NCI-H146 (cell line): ENCODE results near the gene UBASH3A.
"Not testable (repeated sequence)": the region's sequence is repeated elsewhere in the genome, so short reads cannot be mapped to it uniquely, and the experiment has no call there.

Experiments
- DNase-seq: peaks from one replicate; lab custom pipeline; 2025; lab: John Stamatoyannopoulos, UW

UBASH3A gene

DNA sequence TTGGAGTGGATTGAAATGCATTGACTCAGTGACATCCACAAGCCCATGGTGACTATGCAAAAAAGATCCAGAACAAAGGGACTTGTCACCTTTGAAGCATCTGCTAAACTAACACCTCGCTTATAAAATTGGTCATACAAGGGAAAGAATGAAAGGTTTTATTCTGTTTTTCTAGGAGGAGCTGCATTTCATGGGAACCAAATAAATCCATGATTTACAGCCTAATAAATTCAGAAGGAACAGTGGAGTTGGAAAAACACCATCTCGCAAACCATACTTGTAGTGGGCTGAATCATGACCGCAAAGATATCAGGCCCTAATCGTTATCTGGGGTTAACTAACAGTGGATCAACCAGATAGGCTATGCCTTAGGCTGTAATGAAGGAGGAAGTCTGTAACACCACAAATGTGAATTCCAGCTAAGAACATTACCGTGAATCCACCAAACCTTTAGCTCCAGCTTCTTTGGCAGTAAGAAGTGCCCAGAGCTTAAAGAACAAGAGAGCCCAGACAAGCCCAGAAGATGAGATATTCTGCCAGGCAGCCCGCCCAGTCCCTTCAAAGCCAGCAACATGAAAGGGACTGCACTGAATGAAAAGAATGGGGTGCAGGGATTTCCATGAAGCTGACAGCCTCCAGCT, 64.9 kb downstream of the UBASH3A start:
- no peak for DNase-seq

DNA sequence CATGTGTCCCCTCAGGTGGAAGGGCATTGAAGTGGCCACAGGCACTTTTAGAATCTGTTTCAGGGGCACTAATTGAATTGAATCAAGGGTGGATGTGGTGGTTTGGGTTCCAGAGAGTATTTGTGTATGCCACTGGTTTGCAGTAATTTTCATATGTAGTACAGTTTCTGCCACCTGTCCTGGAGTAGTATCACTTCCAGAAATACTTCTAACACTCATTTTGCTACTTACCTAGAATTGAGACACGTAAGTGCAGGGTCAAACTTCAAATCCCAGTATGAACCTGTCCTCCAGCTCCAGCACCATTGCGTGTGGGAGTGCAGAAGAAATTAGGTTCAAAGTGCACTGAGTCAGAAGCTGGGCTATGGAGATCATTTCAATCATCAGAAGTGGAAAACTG, 65.6 kb downstream of the UBASH3A start:
- no peak for DNase-seq

DNA sequence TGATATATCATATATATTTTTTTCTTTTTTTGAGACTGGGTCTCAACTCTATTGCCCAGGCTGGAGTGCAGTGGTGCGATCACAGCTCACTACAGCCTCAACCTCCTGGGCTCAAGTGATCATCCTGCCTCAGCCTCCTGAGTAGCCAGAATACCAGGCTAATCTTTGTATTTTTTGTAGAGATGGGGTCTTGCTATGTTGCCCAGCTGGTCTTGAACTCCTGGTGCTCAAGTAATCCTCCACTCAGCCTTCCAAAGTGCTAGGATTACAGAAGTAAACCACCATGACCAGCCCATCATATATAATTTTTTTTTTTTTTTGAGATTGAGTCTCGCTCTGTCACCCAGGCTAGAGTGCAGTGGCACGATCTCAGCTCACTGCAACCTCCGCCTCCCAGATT, 66.0 kb downstream of the UBASH3A start:
- not testable (repeated sequence) for DNase-seq

DNA sequence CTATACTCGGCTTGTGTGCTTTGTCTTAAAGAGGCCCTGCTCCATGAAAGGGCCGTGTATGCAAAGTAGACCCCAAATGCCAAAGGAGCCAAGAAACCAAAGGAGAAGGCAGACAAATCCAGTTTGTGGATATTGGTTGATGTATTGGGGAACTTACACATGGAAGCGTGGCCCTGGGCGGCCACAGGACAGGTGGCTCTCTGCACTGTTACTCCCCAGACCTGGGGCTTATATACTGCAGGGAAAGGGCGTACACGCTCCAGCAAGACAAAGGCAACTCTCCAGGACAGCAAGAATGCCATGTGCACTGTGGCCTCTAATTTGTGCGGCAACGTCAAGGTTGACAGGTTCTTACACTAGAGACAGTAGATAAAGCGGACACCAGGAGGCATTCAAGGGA, 67.5 kb downstream of the UBASH3A start:
- DNase-seq, result no peak

DNA sequence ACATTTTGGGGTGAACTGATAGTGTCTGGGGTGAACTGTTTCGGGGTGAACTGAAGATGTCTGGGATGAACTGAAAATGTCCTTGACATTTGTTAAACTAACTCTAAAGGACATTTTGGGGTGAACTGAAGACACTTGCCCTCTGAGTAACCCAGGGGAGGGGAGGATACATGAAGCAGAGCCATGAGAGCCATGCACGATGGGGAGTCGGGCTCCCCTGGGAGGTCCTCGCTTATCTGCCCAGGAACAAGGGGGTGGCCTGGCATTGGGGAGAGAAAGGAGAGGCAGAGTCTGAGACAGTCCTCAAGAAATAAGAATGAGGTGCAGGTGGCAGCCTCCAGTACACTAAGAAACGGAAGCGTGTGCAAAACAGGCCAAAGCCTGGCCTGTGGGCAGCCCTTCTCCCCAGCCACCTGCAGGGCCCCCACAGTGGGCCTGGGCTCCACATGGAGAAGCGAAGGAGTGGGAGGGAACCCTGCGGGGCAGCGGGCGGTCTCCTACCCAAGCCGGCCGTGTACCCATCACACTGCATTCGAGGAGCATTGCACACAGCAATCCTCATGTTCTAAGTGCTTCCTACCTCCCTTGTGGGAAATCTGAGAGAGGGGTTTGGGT, 68.1 kb downstream of the UBASH3A start:
- no peak for DNase-seq

DNA sequence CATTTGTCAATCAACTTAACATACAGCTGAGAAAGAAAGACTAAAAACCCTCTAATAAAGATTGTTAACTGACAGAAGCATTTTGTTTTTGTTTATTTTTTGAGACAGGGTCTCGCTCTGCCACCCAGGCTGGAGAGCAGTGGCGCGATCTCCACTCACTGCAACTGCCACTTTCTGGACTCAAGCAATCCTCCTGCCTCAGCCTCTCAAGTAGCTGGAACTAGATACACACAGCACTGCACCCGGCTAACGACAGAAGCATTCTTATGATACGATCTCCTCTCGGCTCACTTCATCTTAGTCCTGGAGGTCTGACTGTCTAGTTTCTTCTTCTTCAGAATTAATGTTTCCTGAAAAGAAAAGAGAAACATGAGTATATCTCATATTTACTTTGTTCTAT, 68.8 kb downstream of the UBASH3A start:
- no peak for DNase-seq

GRCh38 chr21:42473498-42474042, 69.9 kb downstream of the UBASH3A start:
- DNase-seq, result no peak

DNA sequence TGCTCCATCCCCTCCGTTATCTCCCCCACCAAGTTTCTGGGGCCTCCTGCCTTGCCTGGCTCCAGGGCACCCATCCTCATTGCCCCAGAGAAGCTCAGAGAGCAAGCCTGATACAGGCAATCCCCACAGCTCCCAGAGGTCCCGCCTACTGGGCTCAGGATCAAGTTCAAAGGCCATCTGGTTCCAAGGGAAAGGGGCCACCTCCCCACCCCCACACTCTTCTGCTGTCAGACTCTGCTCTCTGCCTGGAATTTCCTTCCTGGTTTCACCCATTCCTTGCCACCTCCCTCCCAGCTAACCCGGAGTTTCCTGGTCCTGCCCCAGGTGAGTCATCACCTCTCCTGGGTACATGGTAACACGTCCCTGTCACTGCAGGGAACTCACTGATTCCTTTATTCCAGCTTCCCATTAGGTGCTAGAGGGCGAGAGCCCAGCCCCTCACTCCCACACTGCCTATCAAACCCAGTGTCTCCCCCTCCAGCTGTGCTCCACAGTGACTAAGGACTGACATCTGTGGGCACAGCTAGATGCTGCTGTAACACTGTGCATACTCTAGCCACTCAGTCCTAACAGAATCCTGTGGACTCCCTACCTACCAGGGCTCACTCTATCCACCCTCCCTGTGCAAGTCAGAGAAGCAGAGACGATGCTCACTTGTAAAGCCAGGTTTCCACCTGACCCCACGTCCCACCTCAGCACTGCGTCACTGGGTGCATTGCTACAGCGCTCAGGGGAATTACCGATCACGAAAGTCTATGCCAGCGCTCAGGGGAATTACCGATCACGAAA, 70.5 kb downstream of the UBASH3A start:
- peak; percentile 20 for DNase-seq

DNA sequence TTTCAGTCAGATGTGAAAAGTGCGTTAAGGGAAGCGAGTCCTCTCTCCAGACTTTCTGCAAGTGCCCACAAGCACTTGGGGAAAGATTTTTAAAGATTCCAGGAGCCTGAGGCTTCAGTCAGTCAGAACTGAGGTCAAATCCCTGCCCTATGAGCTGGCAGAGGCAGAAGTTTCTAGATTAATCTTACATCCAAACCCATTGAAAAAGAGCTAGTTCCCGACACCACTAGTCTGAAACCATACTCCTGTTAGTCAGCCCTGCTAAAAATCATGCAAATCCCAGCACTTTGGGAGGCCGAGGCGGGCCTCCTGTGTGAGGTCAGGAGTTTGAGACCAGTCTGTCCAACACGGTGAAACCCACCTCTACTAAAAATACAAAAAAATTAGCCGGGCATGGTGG, 71.3 kb downstream of the UBASH3A start:
- no peak for DNase-seq

DNA sequence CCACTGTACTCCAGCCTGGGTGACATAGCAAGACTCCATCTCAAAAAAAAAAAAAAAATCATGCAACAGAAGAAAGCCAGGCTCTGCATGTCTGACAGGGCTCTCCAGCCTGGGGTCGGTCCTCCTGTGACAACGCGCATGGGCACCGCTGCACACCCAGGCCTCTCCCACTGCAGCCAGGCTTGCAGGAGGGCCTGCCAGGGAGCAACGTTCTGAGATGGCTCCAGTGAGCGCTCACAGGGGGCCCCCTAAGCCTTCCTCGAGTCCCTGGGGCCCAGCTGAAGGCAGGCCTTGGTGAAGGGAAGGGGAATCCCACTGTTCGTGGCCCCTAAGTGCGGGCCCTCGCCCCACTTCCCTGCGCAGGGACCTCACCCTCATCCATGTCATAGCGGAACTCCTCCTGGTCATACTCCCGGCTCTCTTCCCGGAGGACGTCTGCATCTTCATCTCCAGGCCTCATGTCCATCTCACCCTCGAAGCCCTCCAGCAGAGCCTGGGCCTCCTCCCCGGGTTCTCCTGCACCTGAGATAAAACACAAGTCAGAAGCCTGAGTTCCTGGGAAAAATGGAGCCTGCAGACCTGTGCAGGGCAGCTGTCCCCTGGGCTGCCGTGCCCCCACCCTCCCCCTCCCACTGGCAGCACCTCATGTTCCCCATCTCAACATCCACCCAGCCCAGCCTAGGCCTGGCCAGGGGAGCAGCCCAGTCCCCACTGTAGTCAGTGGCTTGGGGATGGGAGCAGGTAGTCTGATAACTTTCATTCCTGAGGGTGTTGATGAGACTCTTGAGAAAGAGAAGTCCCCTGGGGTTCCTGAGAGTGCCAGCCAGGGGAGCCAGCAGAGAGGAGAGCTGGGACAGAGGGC, 72.1 kb downstream of the UBASH3A start:
- no peak for DNase-seq

DNA sequence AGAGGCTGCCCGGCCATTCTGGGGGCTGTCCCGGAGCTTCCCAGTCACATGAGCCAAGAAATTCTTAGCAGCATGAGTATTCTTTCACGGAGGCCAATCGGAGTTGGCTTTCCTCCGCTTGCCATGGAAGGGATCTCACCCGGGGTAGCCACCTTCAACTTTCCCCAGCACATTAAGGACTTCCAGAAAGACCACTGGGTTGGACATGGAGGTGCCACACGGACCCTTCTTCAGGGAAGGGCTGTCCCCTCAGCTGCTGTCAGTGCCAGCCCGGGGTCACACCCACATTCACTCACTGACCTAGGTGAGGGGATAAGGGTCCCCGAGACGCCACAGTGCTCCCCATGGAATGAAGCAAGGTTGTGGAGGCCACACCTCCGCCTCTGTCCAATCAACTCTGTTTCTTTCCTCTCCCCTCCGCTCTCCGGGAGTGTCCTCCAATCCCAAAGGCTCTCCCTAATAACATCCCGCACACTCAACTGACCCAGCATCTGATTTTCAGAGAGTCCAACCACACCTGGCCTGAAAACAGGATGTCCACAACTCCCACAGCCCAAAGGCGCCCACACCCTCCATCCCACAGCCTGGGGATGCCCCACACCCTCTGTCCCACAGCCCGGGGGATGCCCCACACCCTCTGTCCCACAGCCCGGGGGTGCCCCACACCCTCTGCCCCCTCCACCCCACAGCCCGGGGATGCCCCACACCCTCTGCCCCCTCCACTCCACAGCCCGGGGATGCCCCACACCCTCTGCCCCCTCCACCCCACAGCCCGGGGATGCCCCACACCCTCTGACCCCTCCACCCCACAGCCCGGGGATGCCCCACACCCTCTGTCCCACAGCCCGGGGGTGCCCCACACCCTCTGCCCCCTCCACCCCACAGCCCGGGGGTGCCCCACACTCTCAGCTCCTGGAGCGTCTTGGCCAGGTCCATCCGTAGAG, 73.0 kb downstream of the UBASH3A start:
- DNase-seq, result no peak

DNA sequence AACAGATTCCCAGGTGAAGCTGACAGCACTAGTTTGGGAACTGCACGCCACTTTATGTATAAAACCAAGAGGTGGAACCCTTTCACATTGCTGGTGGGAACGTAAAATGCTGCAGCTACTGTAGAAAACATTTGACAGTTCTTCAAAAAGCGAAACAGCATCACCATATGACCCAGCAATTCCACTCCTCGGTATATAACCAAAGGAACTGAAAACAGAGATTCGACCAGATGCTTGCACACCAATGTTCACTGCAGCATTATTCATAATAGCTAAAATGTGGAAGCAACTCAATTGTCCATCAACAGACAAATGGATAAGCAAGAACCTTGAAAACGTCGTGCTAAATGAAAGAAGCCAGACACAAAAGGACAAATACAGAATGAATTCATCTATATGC, 74.8 kb downstream of the UBASH3A start:
- DNase-seq, result no peak

- no peak for DNase-seq
Measured at GRCh38 chr21:42479582-42479981, 75.9 kb downstream of the UBASH3A start.

DNA sequence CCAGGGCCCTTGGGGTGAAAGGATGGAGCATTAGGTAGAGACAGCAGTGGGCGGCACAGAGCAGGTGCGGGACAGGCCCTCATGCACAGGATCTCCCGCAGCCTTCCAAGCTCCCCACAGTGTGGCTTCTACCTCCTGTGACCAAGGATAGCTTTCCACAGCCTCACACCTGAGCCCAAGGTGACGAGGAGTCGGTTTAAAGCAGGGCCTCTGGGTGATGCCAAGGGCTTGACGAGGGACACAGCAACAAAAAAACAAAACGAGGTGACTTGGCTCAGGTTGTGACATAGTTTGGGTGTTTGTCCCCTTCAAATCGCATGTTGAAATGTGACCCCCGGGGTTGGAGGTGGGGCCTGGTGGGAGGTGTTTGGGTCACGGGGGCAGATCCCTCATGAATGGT, 77.0 kb downstream of the UBASH3A start:
- no peak for DNase-seq

DNA sequence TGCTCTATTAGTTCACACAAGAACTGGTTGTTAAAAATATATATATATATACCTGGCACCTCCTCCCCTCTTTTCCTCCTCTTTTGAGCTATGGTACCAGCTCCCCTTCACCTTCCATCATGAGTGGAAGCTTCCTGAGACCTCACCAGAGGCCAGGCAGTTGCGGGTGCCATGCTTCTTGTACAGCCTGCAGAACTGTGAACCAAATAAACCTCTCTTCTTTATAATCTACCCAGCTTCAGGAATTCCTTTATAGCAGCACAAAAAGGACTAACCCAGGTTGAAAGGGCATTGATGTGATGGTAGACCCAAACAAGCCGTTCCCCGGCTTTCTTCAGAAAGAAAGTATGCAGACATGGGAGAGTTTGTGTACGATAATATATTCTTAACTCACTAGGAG, 77.5 kb downstream of the UBASH3A start:
- no peak for DNase-seq

DNA sequence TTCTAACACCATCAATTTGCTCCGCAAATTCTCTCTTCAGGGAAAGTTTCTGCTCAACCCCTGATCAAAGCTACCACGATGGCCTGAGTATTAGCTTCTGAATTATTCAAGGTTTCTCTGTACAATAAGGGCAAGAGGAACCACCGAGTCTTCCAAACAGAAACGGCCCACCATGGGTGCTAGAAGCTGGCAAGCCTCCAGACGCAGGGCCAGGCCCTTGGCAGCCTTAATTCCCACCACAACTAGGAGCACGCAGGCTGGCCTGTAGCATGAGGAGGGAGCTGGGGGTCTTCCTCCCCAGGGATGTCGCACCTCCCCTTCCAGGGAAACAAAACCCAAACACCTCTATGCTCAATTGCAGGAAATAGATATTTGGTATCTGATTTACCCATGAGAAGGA, 81.3 kb downstream of the UBASH3A start:
- DNase-seq, result no peak

DNA sequence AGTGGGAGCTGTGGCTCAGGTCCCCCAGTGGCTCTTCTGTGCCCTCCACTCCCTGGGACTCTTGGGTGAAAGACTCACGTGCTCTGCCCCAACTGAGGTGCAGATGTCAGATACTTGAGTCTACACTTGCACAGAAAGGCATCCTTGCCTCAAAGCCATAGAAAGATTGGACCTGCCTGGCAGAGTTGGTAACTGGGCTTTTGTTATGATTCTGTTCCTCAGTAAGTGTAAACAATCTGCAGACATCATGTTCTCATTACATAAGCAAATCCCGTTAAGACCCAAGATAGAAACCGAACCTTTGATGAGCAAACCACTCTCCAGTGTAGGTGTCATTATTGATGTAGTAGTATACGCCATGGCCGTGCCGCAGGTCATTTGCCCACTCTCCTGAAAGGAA, 82.4 kb downstream of the UBASH3A start:
- DNase-seq, result no peak

GRCh38 chr21:42486531-42486930, 82.8 kb downstream of the UBASH3A start:
- DNase-seq, result no peak

- DNase-seq, result no peak
Measured at GRCh38 chr21:42489006-42489563, 85.4 kb downstream of the UBASH3A start.

DNA sequence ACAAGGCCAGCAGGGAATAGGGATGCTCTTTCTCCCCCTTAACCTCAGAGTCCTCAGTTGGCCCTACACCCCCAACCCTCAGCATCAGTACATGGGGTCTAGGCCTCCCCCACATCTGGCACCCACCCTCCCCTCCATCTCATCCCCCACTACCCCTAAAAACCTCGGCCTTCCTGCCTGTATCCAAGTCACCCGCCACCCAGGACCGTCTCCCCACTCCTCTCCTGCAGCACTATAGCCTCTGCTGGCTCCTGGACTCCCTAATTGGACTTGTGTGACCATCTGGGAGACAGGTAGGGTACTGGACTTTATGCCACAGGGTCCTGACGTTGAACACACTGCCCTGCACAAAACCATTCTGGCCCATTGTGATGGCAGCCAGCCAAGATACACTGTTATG, 86.3 kb downstream of the UBASH3A start:
- no peak for DNase-seq

DNA sequence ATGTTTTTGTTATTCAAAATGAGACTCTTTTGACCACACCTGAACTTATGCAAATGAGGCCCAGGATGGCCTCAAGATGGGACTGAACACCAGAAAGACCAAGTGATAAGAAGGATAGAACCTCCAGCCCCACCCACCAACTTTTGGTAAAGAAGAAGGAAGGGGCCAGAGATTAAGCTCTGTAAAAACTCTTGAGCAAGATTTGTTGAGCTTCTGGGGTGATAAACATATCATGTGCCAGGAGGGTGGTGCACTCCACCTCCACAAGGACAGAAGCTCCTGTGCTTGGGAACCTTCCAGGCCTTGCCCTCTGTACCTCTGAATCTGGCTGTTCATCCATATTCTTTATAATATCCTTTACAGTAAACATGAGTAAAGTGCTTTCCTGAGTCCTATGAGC, 87.0 kb downstream of the UBASH3A start:
- no peak for DNase-seq
